Central memory CD4-positive, alpha-beta T cell (primary cell): ENCODE results near the gene HECW1.
"Not testable (repeated sequence)": the region's sequence is repeated elsewhere in the genome, so short reads cannot be mapped to it uniquely, and the experiment has no call there.

Source experiments
- DNase-seq: peaks from one replicate; pipeline ENCODE4 v3.0.0; 2022

HECW1 gene

DNA sequence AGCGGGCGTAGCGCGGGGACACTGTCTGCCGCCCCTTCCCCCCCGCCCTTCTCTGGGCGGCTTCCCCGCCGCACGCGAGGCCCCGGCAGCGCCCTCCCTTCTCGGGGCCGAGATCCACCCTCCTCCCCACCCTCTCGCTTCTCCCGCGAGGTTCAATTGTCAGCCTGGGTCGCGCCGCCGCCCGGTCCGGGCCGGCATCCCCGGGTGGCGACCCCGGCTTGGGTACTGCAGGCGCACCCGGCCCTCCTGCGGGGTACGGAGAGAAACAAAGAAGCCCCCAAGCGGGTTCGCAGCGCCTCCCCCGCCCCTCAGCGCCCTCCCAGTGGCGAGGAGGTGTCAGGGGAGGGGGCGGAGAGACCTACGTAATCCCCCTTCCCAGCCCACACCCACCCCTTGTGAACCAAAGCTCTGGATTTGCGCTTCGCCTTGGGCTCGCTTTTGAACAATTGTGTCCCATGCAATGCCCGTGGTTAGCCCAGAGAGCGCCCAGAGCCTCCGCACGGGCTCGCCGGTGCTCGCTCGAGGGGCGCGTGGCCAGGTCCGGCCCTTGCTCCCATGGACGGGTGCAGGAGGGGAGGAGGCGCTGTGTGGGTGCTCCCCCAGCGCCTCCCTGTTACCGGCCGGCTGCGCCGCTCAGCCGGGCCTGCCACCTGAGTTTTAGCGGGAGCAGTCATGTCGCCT is 634 bp downstream of the HECW1 start:
- no peak for DNase-seq

DNA sequence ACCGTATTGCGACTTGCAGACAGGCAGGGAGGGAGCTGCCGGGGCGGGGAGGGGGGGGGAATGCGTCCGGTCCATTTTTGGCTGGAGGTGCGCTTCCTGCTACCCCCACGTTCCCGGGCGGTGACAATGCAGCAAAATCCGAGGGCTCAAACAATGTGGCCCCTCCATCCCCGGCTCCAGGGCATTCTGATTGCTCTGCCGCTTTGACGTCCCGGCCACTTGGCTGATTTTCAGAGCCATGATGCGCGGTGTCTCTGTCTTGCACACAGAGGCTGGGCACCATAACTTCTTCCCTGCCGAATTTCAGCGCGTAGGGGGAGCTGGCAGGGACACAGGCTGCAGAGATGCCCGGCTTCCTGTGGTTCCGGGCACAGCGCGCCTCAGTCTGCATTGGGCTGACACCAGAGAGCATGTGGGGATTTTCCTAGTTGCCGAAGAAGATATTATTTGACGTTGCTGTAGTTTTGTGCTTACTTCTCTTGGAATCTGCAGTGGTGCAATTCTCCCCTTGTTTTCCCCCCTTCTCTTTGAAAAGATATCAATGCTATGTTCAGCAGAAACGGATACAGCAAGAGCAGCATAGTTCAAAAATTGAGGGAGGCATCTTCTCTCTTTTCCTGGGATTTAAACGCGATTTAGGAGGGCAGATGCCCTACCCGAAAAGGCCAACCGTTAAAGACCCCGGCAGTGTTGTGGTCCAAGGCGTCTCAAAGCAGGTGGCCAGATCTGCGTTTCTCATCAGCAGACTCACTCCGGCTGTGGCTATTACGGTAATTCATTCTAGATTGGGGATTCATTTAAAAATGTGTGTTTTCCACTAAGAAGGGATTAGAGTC is 1.4 kb downstream of the HECW1 start:
- DNase-seq, result no peak

DNA sequence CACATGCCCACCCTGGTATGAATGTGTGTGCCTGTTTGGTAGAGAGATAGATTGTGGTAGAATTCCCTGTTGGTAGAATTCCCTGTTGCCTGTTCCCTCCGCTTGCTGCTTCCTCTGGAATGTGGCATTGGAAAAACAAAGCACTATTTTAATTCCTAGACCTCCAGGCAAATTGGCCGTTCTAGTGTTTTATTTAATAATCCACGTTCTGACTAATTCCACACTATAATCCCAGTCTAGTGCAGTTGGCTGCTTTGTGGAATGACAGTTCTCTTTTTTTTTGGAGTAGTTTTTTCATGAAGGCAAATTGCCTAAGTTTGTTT is 2.0 kb downstream of the HECW1 start:
- no peak for DNase-seq

DNA sequence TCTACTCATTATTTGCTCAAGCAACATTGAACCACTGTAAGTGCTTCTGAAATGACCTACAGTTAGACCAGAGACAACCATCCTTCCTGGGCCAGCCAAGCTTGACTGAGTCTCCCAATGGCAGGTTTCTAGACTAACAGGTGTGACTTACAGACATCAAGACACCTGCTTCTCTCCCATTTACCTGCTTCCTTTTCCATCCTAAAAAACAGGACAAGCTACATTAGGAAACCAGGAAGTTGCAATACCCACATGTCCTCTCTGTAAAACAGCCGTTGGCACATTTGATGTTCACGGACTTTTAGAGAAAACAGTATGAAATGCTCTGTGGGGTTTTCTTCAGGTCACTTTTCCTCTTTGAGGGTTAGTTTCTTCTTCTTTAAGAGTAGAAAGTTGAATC is 4.0 kb downstream of the HECW1 start:
- DNase-seq, result no peak

DNA sequence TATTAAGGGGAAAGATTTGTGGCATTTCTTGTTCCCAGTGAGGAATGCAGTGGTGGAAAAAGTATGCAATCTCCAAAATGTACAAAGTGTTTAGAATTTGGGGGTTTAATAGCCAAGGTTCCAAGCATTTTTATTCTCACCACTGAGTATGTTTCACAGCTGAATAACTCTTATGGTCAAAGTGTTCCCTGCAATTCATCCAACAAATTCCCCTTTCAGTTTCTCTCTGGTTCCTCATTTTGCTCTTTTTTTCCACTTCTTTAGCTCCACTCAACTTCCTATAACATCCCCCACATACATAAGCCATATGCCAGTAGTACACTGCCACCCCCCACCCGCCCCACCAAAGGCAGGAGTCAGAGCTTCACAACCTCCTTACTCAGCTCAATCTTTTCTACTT is 4.6 kb downstream of the HECW1 start:
- no peak for DNase-seq

DNA sequence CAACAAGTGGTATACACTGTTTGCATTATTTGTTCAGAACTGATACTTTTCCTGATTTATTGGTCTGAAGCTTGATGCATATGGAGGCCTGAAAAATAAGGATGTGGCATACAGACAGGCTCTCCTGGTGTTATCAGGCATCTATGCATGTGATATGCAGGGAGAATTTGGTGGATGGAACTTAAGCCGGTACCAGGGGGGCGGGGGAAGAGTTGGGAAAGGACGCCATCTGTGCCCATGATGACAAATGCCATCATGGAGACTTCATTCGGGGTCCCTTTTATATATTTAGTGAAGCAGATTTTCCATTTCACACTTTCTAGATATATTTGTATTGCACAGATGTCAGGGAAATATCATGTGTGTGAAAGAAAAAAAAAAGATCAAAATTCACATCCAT is 5.4 kb downstream of the HECW1 start:
- no peak for DNase-seq

DNA sequence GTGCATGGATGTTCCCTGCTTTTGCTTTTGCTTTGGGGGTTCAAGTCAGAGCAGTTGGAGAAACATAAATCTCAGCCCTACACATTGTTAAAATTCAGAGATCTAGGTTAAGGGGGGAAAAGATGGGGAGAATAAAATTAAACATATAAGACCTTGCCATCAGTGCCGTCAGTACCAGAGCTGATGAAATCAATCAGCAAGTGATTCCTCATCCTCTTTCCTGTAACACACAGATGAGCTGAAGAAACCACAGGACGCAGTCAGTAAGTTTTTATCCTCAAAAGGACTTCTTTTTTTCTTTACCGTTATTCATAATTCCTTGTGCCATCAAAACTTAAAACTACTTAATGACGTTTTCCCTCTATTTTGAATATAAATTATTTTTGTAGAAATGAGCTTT is 5.9 kb downstream of the HECW1 start:
- no peak for DNase-seq

DNA sequence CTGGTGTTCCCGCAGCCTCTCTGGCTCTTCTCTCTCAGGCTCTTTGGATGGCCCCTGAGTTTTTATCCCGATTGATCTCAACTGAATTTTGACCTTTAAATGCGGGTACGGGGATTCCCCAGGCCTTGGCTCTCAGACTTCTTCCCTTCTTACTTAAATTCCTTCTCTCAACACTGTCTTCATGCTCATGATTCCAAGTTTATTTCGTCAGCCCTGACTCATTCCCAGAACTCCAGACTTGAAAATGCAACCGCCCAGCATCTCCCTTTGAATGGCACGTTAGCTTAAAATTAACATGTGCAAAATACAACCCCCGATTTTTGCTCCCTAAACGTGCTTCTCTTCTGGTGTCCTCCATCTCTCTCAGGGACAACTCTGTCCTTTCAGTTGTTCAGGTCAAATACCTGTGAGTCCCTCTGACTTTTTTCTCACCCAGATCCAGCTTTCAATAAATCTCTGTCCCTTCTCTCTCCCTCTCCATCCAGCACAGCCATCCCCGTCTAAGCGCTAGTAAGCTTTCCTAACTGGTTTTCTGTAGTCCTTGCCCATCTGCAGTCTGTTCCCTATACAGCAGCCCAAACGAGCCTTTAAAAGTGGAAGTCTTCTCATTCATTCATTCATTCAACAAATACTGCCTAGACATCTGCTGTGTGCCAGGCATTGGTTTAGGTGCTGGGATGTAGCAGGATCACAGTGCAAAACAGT is 7.1 kb downstream of the HECW1 start:
- DNase-seq, result no peak

DNA sequence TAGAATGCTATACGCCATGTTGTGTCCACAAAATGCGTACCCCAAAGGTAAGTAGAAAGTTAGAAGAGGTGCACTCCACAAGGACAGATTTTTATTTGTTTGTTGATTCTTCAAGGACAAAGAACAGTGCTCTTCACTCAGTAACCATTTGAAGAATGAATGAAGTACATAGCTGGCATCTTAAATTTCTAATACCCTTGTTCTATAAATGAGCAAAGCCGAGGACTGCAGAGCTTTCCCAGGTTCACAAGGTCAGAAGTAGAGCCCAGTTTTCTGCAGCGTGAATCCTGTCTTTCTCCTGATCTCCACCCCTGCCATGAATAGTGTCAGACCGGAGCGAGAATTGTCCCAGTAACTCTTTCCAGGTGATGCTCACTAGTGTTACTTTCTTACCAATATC is 9.5 kb downstream of the HECW1 start:
- DNase-seq, result no peak

DNA sequence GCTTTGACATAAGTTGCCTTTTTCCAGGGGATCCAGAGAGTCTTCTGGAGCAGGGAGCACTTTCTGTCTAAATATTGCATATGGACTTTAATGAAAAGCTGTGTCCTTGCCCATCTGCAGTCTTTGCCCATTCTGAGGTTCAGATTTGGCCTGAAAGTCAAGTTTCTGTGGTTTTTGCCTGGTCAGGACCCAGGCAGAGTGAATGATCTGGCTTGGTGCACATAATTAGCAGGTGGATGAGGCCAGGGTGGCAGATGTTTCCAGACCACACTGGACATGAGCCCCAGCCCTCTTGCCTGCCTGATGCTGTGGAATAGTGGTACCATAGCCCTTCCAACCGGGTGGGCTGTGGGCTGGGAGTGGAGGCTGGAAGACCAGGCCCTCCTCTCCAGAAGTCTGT is 11.0 kb downstream of the HECW1 start:
- DNase-seq, result no peak

DNA sequence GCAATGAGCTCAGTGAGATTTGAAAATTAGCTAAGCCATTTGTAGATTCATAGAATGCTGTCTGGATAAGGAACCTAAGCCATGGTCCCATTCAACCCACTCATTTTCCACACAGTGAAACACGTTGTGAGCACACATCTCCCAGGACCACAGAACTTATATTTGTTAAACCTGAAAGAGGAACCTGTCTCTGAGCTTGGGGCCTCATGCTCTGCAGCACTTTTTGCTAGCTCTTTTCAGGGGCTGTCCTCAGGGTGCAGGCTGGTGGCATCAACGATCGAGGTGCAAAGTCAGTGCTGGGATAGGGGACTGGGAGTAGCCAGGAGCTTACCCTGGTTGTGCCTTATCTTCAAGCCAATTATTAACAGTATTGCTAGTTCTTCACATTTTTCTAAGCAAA is 11.9 kb downstream of the HECW1 start:
- DNase-seq, result no peak

DNA sequence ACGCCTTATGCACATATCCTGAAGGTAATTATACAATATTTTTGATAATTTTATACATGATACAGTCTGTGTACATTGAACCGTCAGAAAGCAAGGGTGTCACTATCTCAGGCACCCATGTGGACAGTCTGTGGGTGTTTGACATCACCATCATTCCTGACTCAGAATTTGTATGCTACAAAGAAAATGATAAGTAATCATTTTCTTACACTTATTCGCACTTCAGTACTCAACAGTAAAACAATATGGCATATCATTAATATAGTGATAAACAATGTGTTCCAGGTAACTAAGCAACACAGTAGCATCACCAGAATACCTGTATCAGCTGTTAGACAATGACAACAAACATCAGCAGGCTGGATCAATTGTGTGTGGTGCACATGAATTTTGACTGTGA is 17.9 kb downstream of the HECW1 start:
- DNase-seq, result no peak

DNA sequence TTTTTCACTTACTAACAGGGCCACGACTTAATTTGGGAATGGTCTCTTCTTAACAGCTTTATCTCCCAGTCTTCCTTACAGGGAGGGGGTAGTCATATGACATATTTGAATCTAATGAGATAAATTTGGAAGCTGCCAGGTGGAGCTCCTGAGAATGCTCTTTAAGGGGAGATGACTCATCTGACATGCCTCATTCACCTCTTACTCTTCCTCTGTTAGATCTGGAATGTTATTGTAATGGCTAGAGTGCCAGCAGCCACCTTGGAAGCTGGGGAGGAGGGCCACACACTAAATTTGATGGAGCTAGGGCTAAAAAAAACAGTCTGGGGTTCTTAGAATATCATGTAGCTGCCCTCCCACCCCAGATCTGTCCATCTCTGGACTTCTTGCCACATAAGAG is 22.7 kb downstream of the HECW1 start:
- no peak for DNase-seq

DNA sequence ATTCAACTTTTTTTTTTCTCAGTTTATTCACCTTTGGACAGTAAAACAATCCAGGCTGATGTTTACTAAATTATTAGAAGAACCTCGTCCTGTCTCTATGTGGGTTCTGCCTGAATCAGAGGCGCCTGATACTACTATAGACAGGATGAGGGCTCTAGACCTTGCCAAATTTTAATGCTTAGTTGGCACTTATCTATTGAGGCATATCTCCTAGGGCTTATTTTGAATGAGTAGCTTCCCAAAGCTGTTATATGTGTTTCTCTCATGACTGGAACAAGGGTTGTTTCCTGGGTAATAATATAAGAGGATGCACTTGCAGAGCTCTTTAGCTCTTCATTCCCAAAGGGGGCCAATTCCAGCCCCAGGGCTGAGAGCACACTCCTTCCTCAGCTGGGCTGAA is 23.6 kb downstream of the HECW1 start:
- no peak for DNase-seq

DNA sequence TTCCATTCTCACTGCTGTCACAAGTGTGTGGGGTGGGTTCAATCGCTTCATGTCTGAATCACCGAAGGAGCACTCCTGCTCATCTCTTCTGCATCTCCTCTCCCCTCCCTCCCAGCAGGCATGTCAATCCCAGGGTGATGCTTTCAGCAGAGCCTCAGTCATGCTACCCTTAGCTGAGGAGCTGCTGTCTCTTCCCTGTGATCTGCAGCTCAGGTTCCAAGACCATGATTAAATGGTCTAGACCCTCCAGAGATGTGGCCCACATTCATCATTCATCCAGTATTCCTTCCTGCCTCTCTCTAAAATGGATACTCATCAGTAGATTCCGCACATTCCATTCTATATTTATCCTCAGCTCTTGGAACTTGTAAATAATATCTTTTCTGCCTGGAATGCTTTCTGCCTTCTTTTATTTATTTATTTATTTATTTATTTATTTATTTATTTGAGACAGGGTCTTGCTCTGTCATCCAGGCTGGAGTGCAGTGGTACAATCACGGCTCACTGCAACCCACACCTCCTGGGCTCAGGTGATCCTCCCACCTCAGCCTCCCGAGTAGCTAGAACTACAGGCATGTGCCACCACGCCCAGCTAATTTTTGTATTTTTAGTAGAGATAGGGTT is 24.8 kb downstream of the HECW1 start:
- DNase-seq, result not testable (repeated sequence)

DNA sequence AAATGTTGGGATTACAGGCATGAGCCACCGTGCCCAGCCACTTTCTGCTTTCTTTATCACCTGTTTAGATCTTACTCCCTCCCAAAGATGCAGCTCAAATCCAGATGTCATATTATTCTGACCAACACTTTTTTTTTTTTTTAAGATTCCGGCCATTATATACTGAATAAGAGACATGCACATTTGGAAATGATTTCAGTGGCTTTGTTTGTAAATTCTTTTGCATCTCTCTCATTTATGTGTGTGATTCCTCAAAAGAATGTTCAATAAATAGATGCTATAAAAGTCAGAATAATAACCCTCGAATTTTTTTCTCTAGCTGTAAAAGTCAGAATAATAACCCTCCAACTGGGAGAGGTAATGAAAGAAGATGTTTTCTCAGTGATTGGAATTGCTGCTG is 25.4 kb downstream of the HECW1 start:
- DNase-seq, result no peak

DNA sequence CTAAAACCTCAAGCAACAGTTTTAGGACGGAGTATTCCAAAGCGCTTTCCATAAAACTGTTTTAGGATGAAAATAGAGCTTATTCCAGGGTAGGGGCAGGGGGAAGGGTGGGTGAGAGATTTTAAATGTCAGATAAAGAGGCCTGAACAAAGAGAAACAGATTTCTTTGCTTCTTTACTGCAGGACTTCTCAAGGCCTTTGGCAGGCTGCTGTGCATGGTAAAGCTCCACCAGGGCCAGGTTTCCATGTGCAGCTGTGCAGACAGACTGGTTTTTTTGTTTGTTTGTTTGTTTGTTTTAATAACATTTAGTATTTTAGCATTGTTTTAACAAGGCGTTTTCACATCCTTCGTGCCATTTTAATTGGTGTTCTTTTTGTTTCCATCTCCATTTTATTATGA is 26.3 kb downstream of the HECW1 start:
- DNase-seq, result no peak

DNA sequence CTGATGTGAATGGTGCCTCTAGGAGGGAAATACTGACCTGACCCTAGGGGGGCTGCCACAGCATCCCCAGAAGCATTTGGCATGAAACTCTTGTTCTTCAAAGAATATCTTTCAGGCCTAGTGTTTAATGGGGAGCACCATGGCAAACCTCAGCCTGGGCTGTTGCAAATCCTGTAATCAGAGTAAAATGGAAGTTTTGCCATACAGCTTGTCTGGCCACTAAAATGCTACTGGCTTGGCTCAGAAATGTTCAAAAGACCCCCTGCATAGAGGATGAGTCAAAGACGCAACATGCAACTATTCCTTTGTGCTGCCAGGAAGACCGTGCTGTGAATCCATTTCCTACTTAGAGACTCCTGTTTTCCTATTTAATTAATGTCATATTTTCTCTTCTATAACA is 26.7 kb downstream of the HECW1 start:
- DNase-seq, result no peak

DNA sequence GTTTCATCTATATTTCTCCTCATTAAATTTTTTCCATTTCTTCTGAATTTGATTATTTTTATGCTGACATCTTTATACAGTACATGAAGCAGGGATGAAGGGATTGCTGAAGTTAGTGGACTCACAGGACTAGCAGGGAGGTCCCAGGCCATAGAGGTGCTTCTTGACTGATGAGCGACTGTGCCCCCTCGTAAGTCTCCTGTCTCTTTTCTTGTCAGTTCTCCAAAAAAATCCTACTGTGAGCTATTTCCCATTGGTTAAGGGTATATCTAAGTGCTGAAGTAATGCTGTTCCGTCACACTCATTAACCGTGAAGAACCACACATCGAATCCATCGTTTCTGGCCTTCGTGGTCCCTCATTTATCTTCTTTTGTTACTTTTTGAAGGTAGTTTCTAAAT is 27.7 kb downstream of the HECW1 start:
- DNase-seq, result no peak

DNA sequence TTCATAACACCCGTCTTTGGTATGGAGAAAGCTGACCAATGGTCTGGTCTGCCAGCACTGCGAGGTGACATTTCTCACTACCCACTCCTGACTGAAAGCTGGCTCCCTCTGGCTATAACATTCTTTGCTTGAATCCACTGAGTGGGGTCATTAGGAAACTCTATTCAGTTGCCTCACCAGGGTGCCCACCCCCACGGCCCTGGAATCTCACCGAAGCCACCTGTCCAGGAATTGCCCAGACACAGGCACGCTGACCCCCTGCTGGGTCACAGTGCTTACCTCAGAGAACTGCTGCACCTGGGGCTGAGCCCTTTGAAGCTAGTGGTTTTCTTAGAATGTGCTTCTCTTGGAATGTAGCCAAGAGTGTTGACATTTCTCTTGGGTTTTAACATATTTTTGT is 28.6 kb downstream of the HECW1 start:
- DNase-seq, result no peak

DNA sequence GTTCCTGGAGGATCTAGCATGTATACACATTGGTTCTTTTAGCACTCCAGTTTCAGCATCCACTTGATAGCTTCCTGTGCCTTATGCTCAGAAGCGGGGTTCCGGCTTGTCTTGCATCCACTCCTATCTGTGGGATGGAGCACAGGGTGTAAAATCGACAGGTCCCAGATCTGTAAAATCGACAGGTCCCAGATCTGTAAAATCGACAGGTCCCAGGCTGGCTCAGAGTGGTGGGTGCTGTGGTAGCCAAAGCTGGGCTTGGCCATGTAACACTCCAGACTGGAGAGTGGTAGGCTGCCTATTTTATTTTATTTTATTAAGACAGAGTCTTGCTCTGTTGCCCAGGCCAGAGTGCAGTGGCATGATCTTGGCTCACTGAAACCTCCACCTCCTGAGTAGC is 30.3 kb downstream of the HECW1 start:
- DNase-seq, result no peak

DNA sequence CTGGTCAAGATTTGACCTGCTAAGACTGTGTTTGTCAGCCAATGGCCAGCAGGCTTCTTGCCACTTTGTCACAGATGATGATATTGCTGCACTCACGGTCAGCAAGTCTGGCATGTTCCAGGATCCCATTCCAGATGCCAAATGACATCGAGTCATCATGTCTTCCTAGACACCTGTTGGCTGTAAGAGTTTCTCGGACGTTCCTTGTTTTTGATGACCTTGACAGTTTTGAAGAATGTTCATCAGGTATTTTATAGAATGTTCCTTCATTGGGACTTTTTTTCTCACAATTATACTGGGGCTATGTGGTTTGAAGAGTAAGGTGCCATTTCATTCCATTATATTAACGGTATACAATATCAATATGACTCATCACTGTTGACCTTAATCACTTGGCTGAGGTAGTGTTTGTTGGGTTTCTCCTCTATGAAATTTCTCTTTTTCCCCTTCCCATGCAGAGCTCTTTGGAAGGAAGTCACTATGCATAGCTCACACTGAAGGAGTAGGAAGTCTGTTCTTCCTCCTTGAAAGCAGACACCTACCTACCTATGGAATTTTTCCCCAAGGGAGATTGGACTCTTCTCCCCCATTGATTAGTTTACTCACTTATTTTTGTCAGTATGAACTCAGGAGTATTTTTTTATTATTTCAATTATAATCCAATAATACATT is 31.6 kb downstream of the HECW1 start:
- DNase-seq, result no peak

DNA sequence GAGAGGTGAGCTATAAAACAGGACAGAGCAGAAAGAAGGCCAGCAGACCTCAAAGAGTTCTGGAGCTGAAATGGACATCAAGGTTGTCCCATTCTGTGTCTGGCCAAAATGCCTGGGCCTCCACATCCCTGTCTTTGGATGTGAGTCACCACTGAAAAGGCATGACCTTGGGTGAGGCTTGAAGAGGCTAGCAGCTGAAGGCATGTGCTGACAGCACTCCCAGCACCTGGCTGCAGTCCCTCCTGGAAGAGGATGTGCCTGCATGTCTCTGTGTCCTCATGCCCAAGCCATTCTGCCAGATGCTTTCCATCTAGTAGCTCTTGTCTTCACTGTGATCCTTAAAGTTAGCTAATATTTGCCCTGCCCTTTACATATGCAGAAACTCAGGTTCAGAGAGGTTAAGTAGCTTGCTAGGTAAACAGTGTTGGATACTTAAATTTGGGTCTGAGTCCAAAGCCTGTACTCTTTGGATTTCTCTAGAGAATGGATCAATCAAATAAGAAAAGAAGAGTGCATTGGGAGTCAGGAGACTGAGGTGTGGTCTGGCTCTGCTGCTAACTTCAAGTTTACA is 35.8 kb downstream of the HECW1 start:
- DNase-seq, result no peak
